ENCODE measurements around the gene ZACN. TPM values are rescaled to one million over a fixed set of nuclear protein-coding genes. Genes with fewer than 3 reads are reported as not detected.

Gene ZACN
- total and polyA plus RNA-seq, 9 donors, result 0.10 to 1.1 (median 0.43) TPM; not detected in 5

DNA sequence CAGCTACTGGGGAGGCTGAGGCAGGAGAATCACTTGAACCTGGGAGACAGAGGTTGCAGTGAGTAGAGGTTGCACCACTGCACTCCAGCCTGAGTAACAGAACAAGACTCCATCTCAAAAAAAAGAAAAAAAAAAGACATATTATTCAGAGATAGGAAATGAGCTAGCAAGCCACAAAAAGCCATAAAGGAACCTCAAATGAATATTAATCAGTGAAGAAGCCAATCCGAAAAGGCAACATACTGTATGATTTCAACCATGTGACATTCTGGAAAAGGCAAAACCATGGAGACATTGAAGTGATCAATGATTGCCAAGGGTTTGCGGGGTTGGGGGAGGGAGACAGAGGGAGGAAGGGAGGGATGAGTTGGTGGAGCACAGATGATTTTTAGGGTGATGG lies 33.0 kb downstream of the ZACN start:
- Histone ChIP-seq H3K4me3 (no peak overlapping the region), H3K27me3 (no peaks in the 10 kb centered on the region), H3K4me1 (ENCODE audit: insufficient read depth) (no peaks in the 10 kb centered on the region), H3K36me3 (no peaks in the 10 kb centered on the region), H3K9me3 (no peaks in the 10 kb centered on the region), H3K27ac (no peak overlapping the region)
- 87 to 91% (median 90%) methylated on average over 2 of the region's 2 CpGs for WGBS, 3 donors
- intact Hi-C loops (cut with DNase I), result no loop called here
- DNase-seq, result no peak
- TF ChIP-seq, protein P1, sequence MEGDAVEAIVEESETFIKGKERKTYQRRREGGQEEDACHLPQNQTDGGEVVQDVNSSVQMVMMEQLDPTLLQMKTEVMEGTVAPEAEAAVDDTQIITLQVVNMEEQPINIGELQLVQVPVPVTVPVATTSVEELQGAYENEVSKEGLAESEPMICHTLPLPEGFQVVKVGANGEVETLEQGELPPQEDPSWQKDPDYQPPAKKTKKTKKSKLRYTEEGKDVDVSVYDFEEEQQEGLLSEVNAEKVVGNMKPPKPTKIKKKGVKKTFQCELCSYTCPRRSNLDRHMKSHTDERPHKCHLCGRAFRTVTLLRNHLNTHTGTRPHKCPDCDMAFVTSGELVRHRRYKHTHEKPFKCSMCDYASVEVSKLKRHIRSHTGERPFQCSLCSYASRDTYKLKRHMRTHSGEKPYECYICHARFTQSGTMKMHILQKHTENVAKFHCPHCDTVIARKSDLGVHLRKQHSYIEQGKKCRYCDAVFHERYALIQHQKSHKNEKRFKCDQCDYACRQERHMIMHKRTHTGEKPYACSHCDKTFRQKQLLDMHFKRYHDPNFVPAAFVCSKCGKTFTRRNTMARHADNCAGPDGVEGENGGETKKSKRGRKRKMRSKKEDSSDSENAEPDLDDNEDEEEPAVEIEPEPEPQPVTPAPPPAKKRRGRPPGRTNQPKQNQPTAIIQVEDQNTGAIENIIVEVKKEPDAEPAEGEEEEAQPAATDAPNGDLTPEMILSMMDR (IDR thresholded peaks at IDR 0.05), result no peak
- TF ChIP-seq POLR2A (IDR thresholded peaks at IDR 0.05) (no peak), EP300 (IDR thresholded peaks at IDR 0.05) (no peak)

DNA sequence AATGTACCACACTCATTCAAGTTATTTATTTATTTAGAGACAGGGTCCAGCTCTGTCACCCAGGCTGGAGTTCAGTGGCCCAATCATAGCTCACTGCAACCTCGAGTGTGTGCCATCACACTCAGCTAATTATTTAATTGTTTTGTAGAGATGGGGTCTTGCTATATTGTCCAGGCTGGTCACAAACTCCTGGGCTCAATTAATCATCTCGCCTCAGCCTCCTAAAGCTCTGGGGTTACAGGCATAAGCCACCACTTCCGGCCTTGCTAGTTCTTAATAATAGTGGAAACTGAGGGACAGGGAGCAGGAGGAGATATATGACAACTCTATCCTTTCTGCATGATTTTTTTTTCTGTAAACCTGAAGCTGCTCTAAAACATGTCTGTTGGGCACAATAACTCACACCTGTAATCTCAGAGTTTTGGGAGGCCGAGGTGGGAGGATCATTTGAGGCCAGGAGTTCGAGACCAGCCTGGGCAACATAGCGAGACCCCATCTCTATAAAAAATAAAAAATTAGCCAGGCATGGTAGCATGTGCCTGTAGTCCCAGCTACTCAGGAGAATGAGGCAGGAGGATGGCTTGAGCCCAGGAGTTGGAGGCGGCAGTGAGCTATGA lies 36.3 kb downstream of the ZACN start:
- H3K4me3 ChIP-seq, result no peak overlapping the region
- H3K4me1 ChIP-seq (ENCODE audit: insufficient read depth), result no peaks in the 10 kb centered on the region
- H3K27ac ChIP-seq, result no peak overlapping the region
- 85 to 87% (median 86%) methylated on average over 7 of the region's 7 CpGs for WGBS, 3 donors
- no peak for DNase-seq
- H3K36me3 ChIP-seq, result no peaks in the 10 kb centered on the region
- intact Hi-C loops (cut with DNase I), result no loop called here
- TF ChIP-seq, protein P1 (IDR thresholded peaks at IDR 0.05), result no peak
- TF ChIP-seq EP300 (IDR thresholded peaks at IDR 0.05), result no peak
- TF ChIP-seq POLR2A (IDR thresholded peaks at IDR 0.05), result no peak
- H3K27me3 ChIP-seq, result no peaks in the 10 kb centered on the region
- H3K9me3 ChIP-seq, result no peaks in the 10 kb centered on the region

DNA sequence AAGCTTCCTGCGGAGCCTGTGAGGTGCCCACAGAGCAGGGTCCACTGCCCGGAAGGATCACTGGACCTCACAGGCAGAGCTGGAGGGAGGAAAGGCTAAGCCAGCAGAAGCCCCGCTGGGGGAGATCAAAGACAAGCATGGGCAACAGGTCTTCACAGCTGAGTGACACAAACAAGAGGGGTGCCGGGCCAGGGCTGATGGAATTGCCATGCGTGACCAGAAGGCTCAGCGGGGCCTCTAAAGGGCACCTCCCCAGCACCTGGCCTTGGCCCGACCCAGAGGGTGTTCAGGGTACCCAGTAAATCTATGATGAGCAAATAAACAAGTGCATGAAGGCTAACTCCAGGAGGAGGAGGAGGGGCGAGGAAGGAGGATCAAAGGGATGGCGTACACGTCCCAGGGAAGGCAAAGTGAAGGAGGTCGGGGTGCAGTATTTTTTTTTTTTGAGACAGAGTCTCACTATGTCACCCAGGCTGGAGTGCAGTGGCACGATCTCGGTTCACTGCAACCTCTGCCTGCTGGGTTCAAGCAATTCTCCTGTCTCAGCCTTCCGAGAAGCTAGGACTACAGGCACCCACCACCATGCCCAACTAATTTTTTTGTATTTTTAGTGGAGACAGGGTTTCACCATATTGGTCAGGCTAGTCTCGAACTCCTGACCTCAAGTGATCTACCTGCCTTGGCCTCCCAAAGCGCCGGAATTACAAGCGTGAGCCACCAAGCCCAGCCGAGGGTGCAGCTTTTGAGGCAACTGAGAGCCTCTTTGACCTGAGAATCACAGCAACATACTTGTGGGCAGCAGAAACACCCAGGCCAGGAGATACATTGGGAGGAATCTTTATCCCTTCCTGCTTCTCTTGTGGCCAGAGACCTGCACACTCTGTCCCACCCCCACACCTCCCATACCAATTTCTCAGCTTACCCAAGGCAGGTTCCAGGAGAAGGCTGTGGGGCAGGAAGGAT lies 40.7 kb downstream of the ZACN start:
- no peak for DNase-seq
- 79 to 82% (median 81%) methylated on average over 19 of the region's 19 CpGs for WGBS, 3 donors
- Histone ChIP-seq H3K9me3 (no peaks in the 10 kb centered on the region), H3K27me3 (no peaks in the 10 kb centered on the region), H3K27ac (no peak overlapping the region), H3K36me3 (no peaks in the 10 kb centered on the region), H3K4me1 (ENCODE audit: insufficient read depth) (peaks cover 2% of the 10 kb centered on the region), H3K4me3 (no peak overlapping the region)
- intact Hi-C loops (cut with DNase I), result loop anchor here in 2 of 4 donors (2.0 to 10.0 kb wide), 5 partner anchors 63 to 178 kb away; no protein-coding TSS in a partner anchor
- TF ChIP-seq EP300 (IDR thresholded peaks at IDR 0.05) (no peak), POLR2A (IDR thresholded peaks at IDR 0.05) (no peak)
- TF ChIP-seq, protein P1 (IDR thresholded peaks at IDR 0.05), result no peak

DNA sequence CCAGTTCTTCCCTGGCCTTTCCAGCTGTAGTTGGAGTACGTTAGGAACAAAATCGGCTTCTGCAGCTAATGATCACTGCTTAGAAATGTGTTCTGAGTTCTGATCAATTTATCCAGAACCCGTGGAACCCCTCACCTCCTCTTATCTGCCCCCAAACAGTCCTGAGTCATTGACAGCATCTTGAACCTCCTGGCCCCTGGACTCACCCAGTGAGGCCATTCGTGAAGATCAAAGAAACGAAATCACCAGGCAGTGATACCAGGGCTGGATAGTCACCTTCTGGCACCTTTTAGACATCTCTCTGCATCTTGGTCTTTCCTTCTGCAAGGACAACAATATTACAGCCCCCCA lies 41.7 kb downstream of the ZACN start:
- H3K4me3 ChIP-seq, result no peak overlapping the region
- intact Hi-C loops (cut with DNase I), result loop anchor here in 3 of 4 donors (1.0 to 10.0 kb wide), 6 partner anchors 62 to 177 kb away; no protein-coding TSS in a partner anchor
- H3K27me3 ChIP-seq, result no peaks in the 10 kb centered on the region
- no peak for DNase-seq
- no peaks in the 10 kb centered on the region for H3K36me3 ChIP-seq
- H3K4me1 ChIP-seq (ENCODE audit: insufficient read depth), result peaks cover 2% of the 10 kb centered on the region
- TF ChIP-seq EP300 (IDR thresholded peaks at IDR 0.05) (no peak), POLR2A (IDR thresholded peaks at IDR 0.05) (no peak)
- TF ChIP-seq, protein P1 (IDR thresholded peaks at IDR 0.05), result no peak
- WGBS, 3 donors, result 89 to 91% (median 90%) methylated on average over 5 of the region's 5 CpGs
- H3K27ac ChIP-seq, result no peak overlapping the region
- H3K9me3 ChIP-seq, result no peaks in the 10 kb centered on the region

Measured in ovary (tissue), 9 donors.